H1 (cell line): ENCODE results near the gene BCL2A1. TPM values are rescaled to one million over a fixed set of nuclear protein-coding genes. Genes with fewer than 3 reads are reported as not detected.

ENCODE experiments used
- CTCF ChIA-PET: fragments of 300-600 bp; sonication (Branson Sonifier 250); formaldehyde crosslinking; loops from one replicate; lab custom pipeline; 2021; ENCODE audit not compliant: partially characterized antibody; lab: Charles Lee
- POLR2A ChIA-PET: fragments of 300-600 bp; sonication (Branson Sonifier 250); formaldehyde crosslinking; loops from one replicate; lab custom pipeline; 2021; ENCODE audit warnings: inconsistent platforms; ENCODE audit not compliant: partially characterized antibody; lab: Charles Lee
- DNase-seq, 2 experiments: peaks; one replicate each; pipeline versions ENCODE4 v3.0.0 to v3.0.0-alpha.2; 2010 to 2022; ENCODE audit warnings: low spot score in 2 of 2, low read depth in 1 of 2, mixed read lengths in 1 of 2
- FAIRE-seq: peaks from 2 replicates; lab custom pipeline; 2011; peaks lifted over from hg19 to GRCh38; lab: Jason Lieb, UNC
- H2AFZ ChIP-seq: 2 replicates; pipeline ENCODE4 v1.8.1; 2012; ENCODE audit warnings: low read length, inconsistent platforms
- H2AK5ac ChIP-seq: 2 replicates; pipeline ENCODE4 v1.6.1; 2013; ENCODE audit warnings: low read depth, low read length
- H2BK120ac ChIP-seq: replicated peaks from 2 replicates; pipeline ENCODE3; 2013; ENCODE audit warnings: low read depth, low read length, inconsistent platforms
- H2BK12ac ChIP-seq: 2 replicates; pipeline ENCODE4 v1.6.1; 2013; ENCODE audit warnings: low read depth, low read length
- H2BK15ac ChIP-seq: 2 replicates; pipeline ENCODE4 v1.6.1; 2013; ENCODE audit warnings: low read length
- H2BK20ac ChIP-seq: 2 replicates; pipeline ENCODE4 v1.6.1; 2013; ENCODE audit warnings: low read length
- H2BK5ac ChIP-seq: 2 replicates; pipeline ENCODE4 v1.6.1; 2013; ENCODE audit warnings: low read depth, low read length
- H3K14ac ChIP-seq: 2 replicates; pipeline ENCODE4 v1.6.1; 2013; ENCODE audit warnings: inconsistent platforms; ENCODE audit not compliant: insufficient read length
- H3K18ac ChIP-seq: 2 replicates; pipeline ENCODE4 v1.6.1; 2013; ENCODE audit warnings: low read length; ENCODE audit errors: extremely low read depth
- H3K23ac ChIP-seq: 2 replicates; pipeline ENCODE4 v1.6.1; 2013; ENCODE audit warnings: inconsistent platforms; ENCODE audit not compliant: insufficient read length
- H3K23me2 ChIP-seq: 2 replicates; pipeline ENCODE4 v1.6.1; 2013; ENCODE audit warnings: low read depth, low read length
- H3K27ac ChIP-seq: 2 replicates; pipeline ENCODE4 v1.6.1; 2011; ENCODE audit warnings: low read depth, low read length, inconsistent platforms
- H3K27me3 ChIP-seq, 4 experiments: replicated peaks in 1 of 4; 1 replicate in 1 of 4; 2 replicates in 3 of 4; pipeline versions ENCODE4 v1.6.1 to v1.8.1; 2011 to 2013; ENCODE audit warnings: low read length in 3 of 4, mild to moderate bottlenecking in 3 of 4, inconsistent platforms in 2 of 4, mixed read lengths in 2 of 4, moderate library complexity in 1 of 4; ENCODE audit not compliant: control insufficient read depth in 3 of 4, insufficient read depth in 3 of 4; ENCODE audit errors: extremely low read depth in 1 of 4
- H3K36me3 ChIP-seq, 4 experiments: 2 replicates each; pipeline versions ENCODE4 v1.6.1 to v1.8.1; 2011 to 2013; ENCODE audit warnings: mild to moderate bottlenecking in 4 of 4, low read length in 3 of 4, moderate library complexity in 2 of 4, control low read depth in 1 of 4, inconsistent platforms in 1 of 4; ENCODE audit not compliant: insufficient read depth in 4 of 4, control insufficient read depth in 2 of 4
- H3K4ac ChIP-seq: replicated peaks from 2 replicates; pipeline ENCODE3; 2013; ENCODE audit warnings: low read length, low read depth, mixed read lengths, inconsistent platforms; ENCODE audit not compliant: insufficient read length
- H3K4me1 ChIP-seq, 4 experiments: replicated peaks in 1 of 4; 1 replicate in 1 of 4; 2 replicates in 3 of 4; pipeline versions ENCODE4 v1.6.1 to v1.8.1; 2011 to 2013; ENCODE audit warnings: low read length in 3 of 4, inconsistent platforms in 2 of 4, mixed read lengths in 1 of 4; ENCODE audit not compliant: insufficient read depth in 4 of 4, control insufficient read depth in 3 of 4
- H3K4me2 ChIP-seq, 2 experiments: 2 replicates each; pipeline versions ENCODE4 v1.6.1 to v1.8.1; 2011 to 2013; ENCODE audit warnings: low read depth in 2 of 2, low read length in 2 of 2, control low read depth in 1 of 2, inconsistent platforms in 1 of 2, mild to moderate bottlenecking in 1 of 2; ENCODE audit not compliant: insufficient read depth in 1 of 2
- H3K4me3 ChIP-seq, 4 experiments: fragments of 200-600, 300-600 bp in 1 of 4; sonication (generic), shearing (Covaris generic), sonication (Bioruptor Twin) in 1 of 4; 2 replicates each; pipeline versions ENCODE4 v1.5.1 to v1.8.1; 2011 to 2016; ENCODE audit warnings: low read length in 4 of 4, low read depth in 3 of 4, control low read depth in 2 of 4, inconsistent platforms in 2 of 4, mild to moderate bottlenecking in 2 of 4, mixed read lengths in 1 of 4, moderate library complexity in 1 of 4; ENCODE audit not compliant: insufficient read depth in 2 of 4; ENCODE audit errors: extremely low read depth in 1 of 4
- H3K56ac ChIP-seq: replicated peaks from 2 replicates; pipeline ENCODE3; 2013; ENCODE audit warnings: low read depth, mild to moderate bottlenecking, mixed read lengths, low read length, inconsistent platforms; ENCODE audit not compliant: insufficient read length
- H3K79me1 ChIP-seq: 2 replicates; pipeline ENCODE4 v1.6.1; 2013; ENCODE audit warnings: low read depth, low read length, control low read depth
- H3K79me2 ChIP-seq, 2 experiments: 2 replicates each; pipeline versions ENCODE4 v1.6.1 to v1.8.1; 2012 to 2013; ENCODE audit warnings: low read length in 2 of 2, mild to moderate bottlenecking in 2 of 2, inconsistent platforms in 1 of 2; ENCODE audit not compliant: insufficient read depth in 2 of 2, control insufficient read depth in 1 of 2
- H3K9ac ChIP-seq, 4 experiments: replicated peaks in 1 of 4; 1 replicate in 1 of 4; 2 replicates in 3 of 4; pipeline versions ENCODE4 v1.6.1 to v1.8.1; 2011 to 2013; ENCODE audit warnings: low read depth in 3 of 4, low read length in 3 of 4, control low read depth in 2 of 4, mild to moderate bottlenecking in 2 of 4, moderate library complexity in 2 of 4, inconsistent platforms in 1 of 4; ENCODE audit errors: extremely low read depth in 1 of 4
- H3K9me3 ChIP-seq, 2 experiments: 2 replicates each; pipeline versions ENCODE4 v1.6.1 to v1.8.1; 2012 to 2013; ENCODE audit warnings: mild to moderate bottlenecking in 2 of 2, moderate library complexity in 2 of 2, control low read depth in 1 of 2, inconsistent platforms in 1 of 2, low read depth in 1 of 2, low read length in 1 of 2, mixed read lengths in 1 of 2; ENCODE audit not compliant: insufficient read depth in 2 of 2
- H4K20me1 ChIP-seq, 2 experiments: replicated peaks in 1 of 2; 2 replicates each; pipeline versions ENCODE3 to v1.8.1; 2011 to 2013; ENCODE audit warnings: inconsistent platforms in 2 of 2, low read length in 2 of 2, mild to moderate bottlenecking in 1 of 2; ENCODE audit not compliant: insufficient read depth in 2 of 2, control insufficient read depth in 1 of 2
- H4K5ac ChIP-seq: 2 replicates; pipeline ENCODE4 v1.6.1; 2013; ENCODE audit warnings: low read length, low read depth, mixed read lengths, inconsistent platforms; ENCODE audit not compliant: insufficient read length
- H4K8ac ChIP-seq: 2 replicates; pipeline ENCODE4 v1.8.0; 2013; ENCODE audit warnings: mild to moderate bottlenecking, moderate library complexity, low read length, inconsistent platforms; ENCODE audit not compliant: insufficient read depth; ENCODE audit errors: extremely low read depth
- H4K91ac ChIP-seq: replicated peaks from 2 replicates; pipeline ENCODE3; 2013; ENCODE audit warnings: low read length, mixed read lengths, inconsistent platforms; ENCODE audit not compliant: insufficient read length
- EP300 ChIP-seq, 2 experiments: IDR thresholded peaks; 1 replicate in 1 of 2; 2 replicates in 1 of 2; pipeline ENCODE4 v1.6.1; 2011 to 2012; ENCODE audit warnings: low read depth in 2 of 2, low read length in 2 of 2, mild to moderate bottlenecking in 2 of 2, borderline replicate concordance in 1 of 2, inconsistent platforms in 1 of 2, moderate library complexity in 1 of 2
- HDAC6 ChIP-seq: IDR thresholded peaks from one replicate; pipeline ENCODE4 v1.7.1; 2012; ENCODE audit warnings: low read depth, mild to moderate bottlenecking, inconsistent platforms, low read length, moderate library complexity
- RFX5 ChIP-seq: IDR thresholded peaks from 2 replicates; pipeline ENCODE4 v1.6.1; 2011; ENCODE audit warnings: low read depth, low read length, improper control_type of control experiment, borderline replicate concordance
- TEAD4 ChIP-seq: IDR thresholded peaks from 2 replicates; pipeline ENCODE4 v1.6.1; 2012; ENCODE audit warnings: low read depth, low read length, inconsistent platforms, mixed read lengths
- WGBS, 2 experiments: shearing (Covaris generic) in 1 of 2; methylation state at CpG; one replicate each; pipeline versions ENCODE4 v1.1.6 to v1.1.7; 2013 to 2015; ENCODE audit warnings: low lambda C conversion rate in 2 of 2, mixed read lengths in 2 of 2, inconsistent platforms in 1 of 2, low coverage in 1 of 2, missing lambda C conversion rate in 1 of 2; ENCODE audit not compliant: insufficient replicate concordance in 2 of 2, insufficient coverage in 1 of 2, insufficient read length in 1 of 2; ENCODE audit errors: extremely low coverage in 1 of 2, missing lambda C conversion rate in 1 of 2; 5-methylcytosine and 5-hydroxymethylcytosine counted together
- polyA plus RNA-seq, 7 experiments: library from polyadenylated mRNA; depleted of rRNA in 3 of 7; stranded (reverse) in 5 of 7; unstranded in 2 of 7; fragments of >200 nt in 5 of 7; fragments of 200-250 nt in 2 of 7; gene quantifications; 1 replicate in 5 of 7; 2 replicates in 1 of 7; 4 replicates in 1 of 7; pipeline versions ENCODE4 v1.2.1 to v1.2.3, GENCODE V29; 2011 to 2013; ENCODE audit warnings: missing spikeins in 2 of 7, mixed read lengths in 2 of 7
- total RNA-seq: library from RNA; stranded (reverse); fragmentation: NEBNext Ultra II Directional; extraction: Animal tissue kit (Norgen Biotek cat#: 25700); gene quantifications from 2 replicates; pipeline ENCODE4 v1.2.1, GENCODE V29; 2021

BCL2A1 gene
- total and polyA plus RNA-seq, 2 of the 8 experiments (the other 6 are each of a cell fraction or from before 2014, with no cell fraction given), result not detected

GRCh38 chr15:79950247-79950646 lies 20.7 kb downstream of the BCL2A1 start:
- Histone ChIP-seq H2BK20ac (no peak overlapping the region), H3K27me3 (no peaks in the 10 kb centered on the region), H3K18ac (no peak overlapping the region), H2BK5ac (no peak overlapping the region), H3K36me3 (no peaks in the 10 kb centered on the region), H4K20me1 (no peaks in the 10 kb centered on the region), H2BK15ac (no peak overlapping the region), H3K9ac (no peak overlapping the region), H4K5ac (no peak overlapping the region), H2AFZ (no peak overlapping the region), H2BK120ac (no peak overlapping the region), H3K4me1 (no peaks in the 10 kb centered on the region), H4K91ac (no peak overlapping the region), H3K4me3 (no peak overlapping the region), H3K23me2 (no peaks in the 10 kb centered on the region), H3K9me3 (no peaks in the 10 kb centered on the region), H3K14ac (no peak overlapping the region), H3K79me1 (no peaks in the 10 kb centered on the region), H3K79me2 (no peaks in the 10 kb centered on the region), H3K23ac (no peak overlapping the region), H3K27ac (no peak overlapping the region), H3K4me2 (no peak overlapping the region), H3K4ac (no peak overlapping the region), H2BK12ac (no peak overlapping the region), H4K8ac (no peak overlapping the region), H2AK5ac (no peak overlapping the region), H3K56ac (no peak overlapping the region)
- POLR2A ChIA-PET, result no interaction called here
- no peak for FAIRE-seq
- CTCF ChIA-PET, result no interaction called here
- WGBS, 2 experiments, result 94% methylated on average over 2 of the region's 2 CpGs; no CpG with 5 or more reads in 1 of the 2 experiments
- DNase-seq, result no peak
- no peak for TF ChIP-seq EP300 (IDR thresholded peaks at IDR 0.05; ENCODE audit: borderline replicate concordance in 1 of 2, low read depth in 2 of 2, low read length in 2 of 2)
- no peak for TF ChIP-seq RFX5
- no peak for TF ChIP-seq HDAC6
- no peak for TF ChIP-seq TEAD4
